ENCODE data around the gene PRAMEF1.
"Not testable (repeated sequence)": the region's sequence is repeated elsewhere in the genome, so short reads cannot be mapped to it uniquely, and the experiment has no call there.

The PRAMEF1 gene

GRCh38 chr1:12791097-12791496 lies at the start of gene PRAMEF1:
TSS of gene PRAMEF1 (plus strand) at chr1:12791397. CDS start at chr1:12793228, 1,831 bp downstream.
- DNase-seq, result not testable (repeated sequence)

DNA sequence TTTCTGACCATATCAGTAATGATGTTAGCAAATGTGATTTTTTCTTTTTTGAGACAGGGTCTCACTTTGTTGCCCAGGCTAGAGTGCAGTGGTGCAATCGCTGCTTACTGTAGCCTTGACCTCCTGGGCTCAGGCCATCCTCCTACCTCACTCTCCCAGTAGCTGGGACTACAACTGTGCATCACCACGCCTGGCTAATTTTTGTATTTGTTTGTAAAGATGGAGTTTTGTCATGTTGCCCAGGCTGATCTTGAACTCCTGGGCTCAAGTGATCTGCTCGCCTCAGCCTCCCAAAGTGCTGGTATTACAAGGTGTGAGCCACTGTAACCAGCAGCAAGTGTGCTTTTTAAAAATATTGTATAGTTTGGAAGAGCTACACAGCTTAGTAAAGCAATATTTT lies 49.3 kb upstream of the PRAMEF1 start:
- DNase-seq, result no peak

- DNase-seq, result no peak
These were observed 45.8 kb upstream of the PRAMEF1 start for GRCh38 chr1:12745126-12745991.

DNA sequence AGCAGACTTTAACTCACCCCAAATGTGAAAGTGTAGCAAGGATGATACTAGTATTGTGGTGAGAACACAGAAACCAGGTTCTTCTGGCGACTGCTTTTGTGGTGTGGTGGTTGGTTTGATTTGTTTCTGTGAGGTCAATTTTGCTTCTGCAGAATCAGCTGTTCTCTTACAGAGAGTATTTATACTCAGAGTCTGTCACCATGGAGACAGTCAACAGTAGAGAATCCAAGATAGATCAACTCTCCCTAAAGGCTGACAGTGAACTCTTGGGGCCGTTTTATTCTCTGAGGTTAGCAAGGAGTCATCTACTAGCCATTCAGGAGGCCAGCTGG lies 45.2 kb upstream of the PRAMEF1 start, which contains the start of gene CFAP107:
TSS of gene CFAP107 (plus strand) at position 209 of the 332 bp plus-strand sequence. CDS start 231 bp downstream, outside the sequence.
- DNase-seq, result no peak

- no peak for DNase-seq
These were observed 42.3 kb upstream of the PRAMEF1 start for GRCh38 chr1:12748778-12749355.

- no peak for DNase-seq
These were observed 36.5 kb upstream of the PRAMEF1 start for GRCh38 chr1:12754738-12755137.

DNA sequence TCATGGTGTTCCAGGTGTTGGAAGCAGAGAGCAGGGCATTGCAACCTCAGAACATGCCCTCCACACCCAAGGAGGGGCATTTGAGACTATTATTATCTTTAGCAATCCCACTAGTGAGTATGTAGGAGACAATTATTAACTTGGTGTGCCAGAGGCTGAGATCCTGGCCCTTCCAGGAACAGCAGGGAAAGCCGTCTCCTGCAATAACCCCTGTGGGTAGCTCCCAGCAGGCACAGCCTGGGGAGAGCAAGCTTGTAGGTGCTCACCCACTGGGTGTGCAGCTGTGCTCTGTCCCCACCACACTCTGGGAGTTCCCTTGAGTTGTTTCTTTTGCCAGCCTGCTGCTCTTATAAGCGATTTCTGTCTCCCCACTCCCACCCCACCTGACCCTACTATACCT lies 34.9 kb upstream of the PRAMEF1 start:
- DNase-seq, result no peak

- DNase-seq, result no peak
These were observed 34.3 kb upstream of the PRAMEF1 start for GRCh38 chr1:12756768-12757413.

DNA sequence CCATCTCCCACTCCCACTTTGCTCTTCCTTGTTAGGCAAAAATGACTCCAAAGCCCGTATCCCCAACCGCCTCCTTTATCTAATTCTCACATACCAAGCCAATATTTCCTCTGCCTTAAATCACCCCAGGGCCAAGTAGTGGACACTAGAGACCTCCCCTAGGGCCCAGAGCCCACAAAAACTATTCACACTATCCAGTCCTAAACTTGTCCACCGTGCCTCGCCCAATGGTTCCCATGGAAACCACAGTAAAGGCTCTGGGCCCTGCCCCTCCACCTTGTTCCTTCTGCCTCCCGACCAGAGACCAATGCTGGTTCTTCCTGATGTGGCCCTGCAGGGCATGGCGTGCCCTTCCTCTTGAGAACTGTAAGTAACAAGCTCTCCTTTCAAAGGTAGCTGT lies 33.4 kb upstream of the PRAMEF1 start:
- DNase-seq, result no peak

- DNase-seq, result no peak
These were observed 30.9 kb upstream of the PRAMEF1 start for GRCh38 chr1:12760256-12760795.

DNA sequence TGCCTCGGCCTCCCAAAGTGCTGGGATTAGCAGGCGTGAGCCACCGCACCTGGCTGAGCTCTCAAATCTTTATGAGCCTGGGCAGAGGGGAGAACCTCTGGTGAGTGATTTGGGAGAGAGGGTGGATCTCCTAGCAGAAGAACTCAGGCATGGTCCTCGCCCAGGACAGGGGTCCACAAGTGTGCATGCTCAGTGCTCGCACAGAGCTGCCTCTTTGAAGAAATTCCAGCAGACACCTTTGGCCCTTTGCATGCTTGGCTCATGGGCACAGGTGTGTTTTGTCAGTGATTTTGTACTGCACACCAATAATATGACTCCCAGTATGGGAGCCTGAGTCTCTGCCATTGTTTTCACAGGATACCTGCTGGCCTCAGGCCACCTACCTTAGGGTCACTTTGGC lies 29.4 kb upstream of the PRAMEF1 start:
- no peak for DNase-seq

GRCh38 chr1:12762766-12763165 lies 28.4 kb upstream of the PRAMEF1 start:
- DNase-seq, result no peak

DNA sequence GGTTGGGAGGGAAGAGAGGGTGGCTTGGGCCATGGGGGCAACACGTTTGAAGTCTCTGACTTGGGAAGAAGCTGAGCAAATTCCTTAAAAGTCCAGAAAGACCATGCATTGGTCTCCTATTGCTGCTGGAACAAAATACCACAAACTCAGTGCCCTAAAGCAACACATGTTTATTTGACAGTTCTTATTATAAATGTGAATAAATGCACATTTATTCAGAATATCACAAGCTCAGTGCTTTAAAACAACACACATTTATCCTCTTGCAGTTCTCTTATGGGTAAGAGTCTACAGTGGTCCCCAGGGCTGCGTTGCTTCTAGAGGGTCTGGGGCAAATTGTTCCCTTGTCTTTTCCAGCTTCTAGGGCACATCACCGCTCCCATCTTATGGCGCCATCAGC lies 27.7 kb upstream of the PRAMEF1 start:
- DNase-seq, result no peak

DNA sequence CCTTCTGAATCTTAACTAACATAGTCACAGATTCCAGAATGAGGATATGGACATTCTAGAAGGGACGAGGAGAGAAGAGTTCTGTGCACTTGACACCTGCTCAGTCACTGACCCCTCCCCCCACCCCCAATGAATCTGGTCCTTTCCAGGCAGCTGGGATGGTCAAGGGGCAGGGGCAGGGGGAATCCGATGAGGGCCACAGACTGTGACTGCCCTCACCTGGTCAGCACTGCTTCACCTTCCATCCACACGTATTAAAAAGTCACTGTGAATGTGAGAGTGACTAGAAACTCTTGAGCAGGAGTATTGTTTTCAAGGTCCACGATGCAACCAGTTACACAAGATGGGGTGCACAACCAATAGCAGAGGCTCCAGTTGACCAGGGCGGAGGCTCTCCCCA lies 27.2 kb upstream of the PRAMEF1 start:
- no peak for DNase-seq

DNA sequence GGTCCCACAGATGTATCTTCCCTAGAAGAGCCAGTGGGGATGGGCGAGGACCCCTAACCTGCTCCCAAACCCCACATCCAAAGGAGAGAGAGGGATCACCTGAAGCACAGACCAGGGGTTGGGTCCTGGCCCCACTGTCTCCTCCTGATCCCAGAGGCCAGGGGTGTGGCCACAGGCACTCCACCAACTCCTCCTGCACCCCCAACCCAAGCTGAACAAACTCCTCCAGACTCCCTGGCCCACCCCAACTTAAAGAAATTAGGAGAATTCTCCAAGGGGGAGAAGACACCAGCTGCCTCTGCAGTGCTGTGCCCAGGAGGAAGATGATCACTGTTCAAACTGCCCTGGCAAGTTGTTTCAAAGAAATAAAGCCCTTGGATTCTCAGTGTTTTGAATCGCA lies 22.2 kb upstream of the PRAMEF1 start:
- DNase-seq, result no peak

GRCh38 chr1:12769976-12770505 lies 21.2 kb upstream of the PRAMEF1 start:
- DNase-seq, result no peak

DNA sequence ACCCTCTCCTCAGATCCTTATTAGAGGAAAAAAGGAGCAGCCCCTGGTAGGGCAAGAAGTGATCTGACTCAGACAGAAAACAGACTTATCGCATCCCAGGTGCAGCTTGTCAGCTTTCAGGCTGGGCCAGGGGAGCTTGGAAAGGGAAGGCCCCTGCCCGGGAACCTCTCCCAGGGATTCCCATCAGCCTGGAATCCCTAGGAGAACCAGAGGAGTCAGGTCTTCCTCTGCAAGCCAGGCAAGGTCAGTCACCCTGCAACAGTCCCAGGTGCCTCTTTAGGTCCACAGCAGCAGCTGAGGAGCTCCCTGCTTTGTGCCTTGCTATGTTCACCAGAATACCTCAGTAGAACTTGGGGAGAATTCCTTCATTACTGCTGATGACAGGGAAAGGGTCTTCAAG lies 20.6 kb upstream of the PRAMEF1 start:
- no peak for DNase-seq

GRCh38 chr1:12771186-12771585 lies 20.0 kb upstream of the PRAMEF1 start:
- DNase-seq, result no peak

- no peak for DNase-seq
These were observed 18.7 kb upstream of the PRAMEF1 start for GRCh38 chr1:12772520-12772919.

- no peak for DNase-seq
These were observed 17.8 kb upstream of the PRAMEF1 start, which contains the start of gene PRAMEF12 for GRCh38 chr1:12773438-12773837. TSS of gene PRAMEF12 (plus strand) at chr1:12773738. CDS start at chr1:12774868, 1,130 bp downstream.

- no peak for DNase-seq
These were observed 16.3 kb upstream of the PRAMEF1 start for GRCh38 chr1:12774801-12775345.

GRCh38 chr1:12775443-12775842 lies 15.8 kb upstream of the PRAMEF1 start:
- DNase-seq, result no peak

All from activated CD4-positive, CD25-positive, alpha-beta regulatory T cell treated with anti-CD3 and anti-CD28 coated beads, Interleukin-2, amount 50 U/mL, for 72 hours (primary cell).